CD4-positive, alpha-beta T cell treated with Interleukin-17A for 1 hour (primary cell): ENCODE results near the gene DOCK10.

Experiments used
- DNase-seq: peaks from one replicate; pipeline ENCODE4 v3.0.0-alpha.2; 2020

DOCK10 gene

DNA sequence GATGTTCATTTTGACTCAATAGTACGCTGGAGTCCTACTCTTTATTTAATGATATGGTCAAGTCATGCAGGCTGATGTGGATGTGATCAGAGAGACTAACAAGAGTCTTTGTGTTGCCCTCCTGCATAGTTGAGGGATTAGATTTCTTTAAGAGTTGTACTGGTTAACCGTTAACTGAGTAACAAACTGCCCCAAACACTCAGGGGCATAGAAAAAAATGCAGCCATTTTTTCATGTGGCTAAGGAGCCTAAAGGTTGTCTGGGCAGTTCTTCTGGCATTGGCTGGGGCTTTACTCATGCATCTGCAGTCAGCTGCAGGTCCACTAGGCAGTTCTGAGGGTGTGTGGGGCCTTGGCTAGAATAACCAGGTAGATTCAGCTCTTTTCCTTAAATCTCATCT lies 32.5 kb downstream of the DOCK10 start:
- DNase-seq: no peak

DNA sequence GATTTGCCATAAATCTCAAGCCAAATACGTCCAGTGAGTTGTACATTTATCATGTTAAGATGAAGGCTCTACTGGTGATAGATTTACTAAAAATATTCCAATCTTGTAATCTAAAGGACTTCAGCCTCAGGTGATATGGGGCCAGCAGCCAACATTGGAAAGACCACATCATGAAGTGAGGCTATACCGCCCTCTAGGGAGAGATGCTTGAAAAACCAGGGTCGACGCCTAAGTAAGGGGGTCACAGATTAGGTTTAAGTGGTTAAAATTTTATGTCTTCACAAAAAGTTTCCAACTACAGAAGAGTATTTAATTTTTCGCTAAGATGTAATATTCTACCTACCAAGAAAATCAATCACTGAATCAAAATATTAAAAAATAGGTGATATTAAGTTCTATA lies 33.3 kb downstream of the DOCK10 start:
- peak; percentile 39 for DNase-seq

DNA sequence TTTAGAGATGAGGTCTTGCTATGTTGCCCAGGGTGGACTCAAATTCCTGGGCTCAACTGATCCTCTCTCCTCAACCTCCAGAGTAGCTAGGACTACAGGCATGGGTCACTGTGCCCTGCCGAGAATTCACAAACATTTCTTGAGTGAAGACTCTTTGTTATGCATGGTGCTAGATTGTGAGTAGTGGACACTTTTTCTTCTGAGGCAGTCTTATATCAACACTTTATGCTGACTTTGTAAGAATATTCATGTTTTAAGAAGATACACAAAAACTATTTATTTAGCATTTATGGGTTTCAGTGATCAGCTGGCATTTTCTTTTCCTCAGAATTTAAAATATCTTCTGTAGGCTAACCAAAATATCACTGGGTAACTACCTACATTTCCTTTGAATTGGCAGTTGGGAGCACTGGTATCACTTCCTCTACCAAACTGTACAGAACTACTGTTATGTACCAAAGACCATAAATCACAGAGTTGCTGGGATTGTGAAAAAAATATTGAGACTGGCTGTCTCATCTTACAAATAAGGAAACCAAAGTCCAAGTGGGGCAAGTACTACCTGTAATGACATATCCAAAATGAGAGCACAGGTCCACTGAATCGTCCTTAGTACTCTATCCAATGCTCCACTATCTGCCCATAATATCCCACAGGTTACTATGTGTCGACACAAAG lies 34.0 kb downstream of the DOCK10 start:
- DNase-seq: no peak

DNA sequence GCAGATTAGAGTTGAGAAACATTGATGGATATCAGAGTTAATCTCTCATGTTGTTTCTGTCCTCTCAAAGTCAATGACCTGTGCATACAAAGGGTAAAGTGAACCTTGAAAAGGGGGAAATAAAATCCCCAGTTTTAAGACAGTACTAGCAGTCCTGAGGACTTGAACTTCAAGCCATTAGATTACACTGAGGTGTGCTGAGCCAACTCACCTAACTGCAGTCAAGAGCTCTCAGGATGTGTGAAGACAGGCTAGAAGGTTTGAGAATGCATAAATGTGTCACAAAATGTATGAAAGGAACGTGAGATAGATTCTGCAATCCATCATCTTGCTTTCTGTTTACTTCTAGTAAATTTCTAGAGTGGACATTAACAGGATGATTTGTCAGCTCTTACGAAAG lies 35.5 kb downstream of the DOCK10 start:
- no peak for DNase-seq

DNA sequence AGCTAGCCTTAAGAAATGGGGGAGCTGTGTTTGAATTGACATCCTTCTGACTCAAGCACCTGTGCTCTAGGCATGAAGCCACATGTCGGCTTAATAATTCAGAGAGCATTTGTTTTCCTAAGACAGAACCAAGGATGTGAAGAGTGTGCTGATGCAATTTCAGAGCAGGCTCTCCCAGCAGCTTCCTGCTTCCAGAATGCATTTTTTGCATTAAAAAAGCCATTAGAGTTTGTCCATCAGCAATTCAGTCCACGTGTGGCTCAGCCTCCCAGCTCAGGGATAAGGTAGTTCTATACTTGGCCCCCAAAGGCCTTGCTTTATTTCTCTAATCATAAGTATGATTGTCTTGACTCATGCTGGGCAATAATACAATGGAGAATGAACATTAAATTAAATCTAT lies 37.7 kb downstream of the DOCK10 start:
- no peak for DNase-seq

DNA sequence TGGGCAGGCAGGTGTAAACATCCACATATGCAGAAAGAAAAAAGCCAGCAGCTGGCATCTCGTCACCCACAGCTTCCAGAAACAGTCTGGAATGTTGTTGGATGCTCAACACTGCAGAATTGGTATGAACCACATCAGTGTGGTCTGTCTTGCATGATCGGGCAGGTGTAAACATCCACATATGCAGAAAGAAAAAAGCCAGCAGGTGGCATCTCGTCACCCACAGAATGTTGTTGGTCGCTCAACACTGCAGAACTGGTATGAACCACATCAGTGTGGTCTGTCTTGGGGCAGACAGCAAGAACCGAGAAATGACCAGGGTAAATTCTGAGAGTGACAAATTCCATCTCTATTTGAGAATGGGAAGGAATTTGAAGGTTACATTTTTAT lies 39.6 kb downstream of the DOCK10 start:
- peak; percentile 41 for DNase-seq

DNA sequence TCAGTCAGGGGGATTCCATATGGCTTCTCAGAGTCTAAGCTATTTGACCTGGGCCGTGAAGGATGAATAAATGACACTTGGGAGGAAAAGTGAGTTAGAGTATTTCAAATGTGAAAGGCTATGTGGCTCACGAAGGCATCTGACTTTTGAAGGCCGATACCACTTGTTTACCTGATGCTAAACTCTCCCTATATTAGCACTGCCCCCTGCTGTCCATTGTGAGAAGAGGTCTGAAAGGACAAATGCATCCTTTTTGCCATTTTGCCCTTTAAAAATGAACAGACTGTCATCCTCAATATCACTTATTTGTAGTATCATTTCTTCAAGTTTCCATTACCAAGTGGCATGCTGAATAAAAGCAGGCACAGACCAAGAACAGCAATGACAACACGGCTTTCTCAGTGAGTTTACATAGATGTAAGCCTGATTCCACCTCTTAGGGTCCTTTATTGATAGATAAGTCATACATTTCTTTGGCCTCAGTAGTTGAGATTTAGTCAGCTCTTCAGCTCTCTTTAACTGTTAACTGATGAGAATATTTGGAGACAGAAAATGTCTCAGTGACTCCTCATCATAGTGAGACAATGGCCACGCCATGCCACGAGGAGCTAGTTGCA lies 40.1 kb downstream of the DOCK10 start:
- peak; percentile 82 for DNase-seq

DNA sequence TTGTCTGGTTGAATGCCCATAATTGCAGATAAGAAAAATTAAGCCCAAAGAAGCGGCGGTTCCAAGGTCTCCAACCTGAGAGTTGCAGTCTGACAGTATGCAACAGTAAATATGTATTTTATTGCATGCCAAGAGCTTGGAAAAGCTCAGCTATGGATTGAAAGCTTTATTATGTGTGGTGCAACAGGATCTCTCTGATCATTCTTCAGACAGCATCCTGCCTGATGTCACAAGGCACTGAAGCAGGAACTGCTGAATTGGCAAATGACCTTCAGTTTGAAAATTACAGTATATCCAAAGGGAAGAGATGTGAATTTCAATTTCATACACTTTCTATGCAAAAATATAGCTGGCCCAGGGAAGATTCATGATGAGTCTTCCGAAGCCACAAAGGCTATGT lies 42.5 kb downstream of the DOCK10 start:
- no peak for DNase-seq

DNA sequence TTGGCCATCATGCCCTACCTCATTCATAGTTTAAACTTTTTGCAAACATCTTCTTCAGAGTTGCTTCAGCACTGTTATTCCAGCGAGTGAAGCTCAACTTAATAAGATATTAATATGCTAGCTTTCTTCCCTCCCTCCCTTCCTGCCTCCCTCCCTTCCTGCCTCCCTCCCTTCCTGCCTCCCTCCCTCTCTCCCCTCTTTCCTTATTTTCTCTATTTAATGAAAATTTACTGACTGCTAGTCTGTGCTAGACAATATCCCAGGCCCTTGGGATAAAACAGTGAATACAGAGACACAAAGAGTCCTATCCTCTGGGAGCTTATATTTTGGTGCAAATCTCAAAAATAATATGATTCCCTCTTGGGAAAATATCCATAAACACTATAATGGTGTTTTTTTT lies 42.9 kb downstream of the DOCK10 start:
- DNase-seq: no peak

DNA sequence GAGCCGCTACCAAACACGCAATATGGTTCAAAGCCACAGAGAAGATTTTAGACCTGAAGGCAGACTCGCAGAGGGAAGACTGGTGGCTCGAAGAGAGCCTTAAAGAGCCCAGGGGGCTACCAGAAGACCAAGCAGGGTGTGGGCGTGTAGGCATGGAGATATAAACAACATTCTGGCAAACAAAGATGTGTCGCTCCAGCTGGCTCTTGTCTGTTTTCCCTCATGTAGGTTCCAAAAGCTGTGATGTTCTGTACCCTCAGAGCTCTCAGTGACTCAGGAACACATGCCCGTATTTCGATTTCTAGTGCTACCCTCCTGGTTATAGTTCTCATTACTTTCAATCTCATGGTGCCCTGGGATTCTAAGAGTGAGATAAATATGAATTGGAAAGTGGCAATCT lies 44.5 kb downstream of the DOCK10 start:
- DNase-seq: no peak

DNA sequence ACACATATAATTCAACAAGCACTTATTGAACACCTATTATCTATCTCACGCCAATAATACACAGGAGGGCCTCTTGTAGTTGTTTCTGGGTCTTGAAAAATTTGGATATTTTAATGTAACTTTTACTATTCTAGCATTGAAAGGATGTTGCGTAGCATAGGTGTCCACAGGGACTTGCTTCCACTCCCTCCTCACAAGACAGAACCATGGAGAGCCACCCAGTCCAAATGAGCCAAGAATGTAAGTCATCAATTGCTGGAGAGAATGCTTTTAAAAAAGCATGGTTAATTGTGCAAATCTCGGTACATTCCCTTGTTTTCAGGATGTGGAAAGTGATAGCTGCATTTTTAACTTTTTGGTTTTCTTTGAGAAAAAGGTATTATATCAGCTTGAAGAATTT lies 46.8 kb downstream of the DOCK10 start:
- DNase-seq: no peak

DNA sequence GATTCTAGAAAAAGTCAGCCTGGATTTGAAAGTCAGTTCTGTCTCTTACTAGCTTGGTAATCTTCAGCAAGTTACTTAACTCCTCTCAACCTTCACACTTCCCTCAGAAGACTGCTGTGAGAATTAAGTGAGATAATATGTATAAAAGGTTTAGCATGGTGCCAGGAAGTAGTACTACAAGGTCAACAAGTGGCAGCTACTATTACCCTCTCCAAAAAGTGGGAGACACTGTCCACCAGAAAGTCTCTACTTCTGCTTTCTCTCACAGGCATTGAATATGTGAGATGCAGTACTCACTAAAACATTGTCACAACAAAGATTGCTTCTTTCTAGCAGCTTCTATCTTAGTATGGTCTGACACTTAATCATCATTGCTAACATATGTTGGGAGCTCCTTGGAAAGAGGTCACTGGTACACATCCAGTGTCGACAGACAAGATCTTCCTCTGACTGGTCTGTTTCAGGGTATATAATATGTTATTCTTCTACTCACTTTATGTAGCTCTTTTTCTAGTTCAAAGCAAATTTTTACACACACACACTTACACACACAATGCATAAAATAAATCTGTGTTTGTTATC lies 47.9 kb downstream of the DOCK10 start:
- DNase-seq: no peak

DNA sequence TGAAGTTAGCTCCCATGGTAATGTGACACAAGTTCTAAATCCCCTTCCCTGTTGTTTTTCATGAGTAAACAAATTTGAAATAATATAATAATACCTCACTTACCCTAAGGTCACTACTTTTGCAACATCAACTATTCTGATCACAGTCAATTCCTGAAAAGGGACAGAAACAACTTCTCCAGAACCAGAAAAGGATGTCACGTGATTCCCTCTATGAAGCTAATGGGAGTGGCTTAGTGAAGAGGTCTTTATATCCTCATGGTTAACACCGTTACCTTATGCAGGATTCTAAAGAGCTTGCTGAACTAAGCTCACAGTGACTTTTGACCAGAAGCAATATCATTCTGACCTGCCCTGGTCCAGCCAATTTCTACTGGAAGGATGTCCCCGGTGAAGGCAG lies 51.6 kb downstream of the DOCK10 start:
- no peak for DNase-seq

DNA sequence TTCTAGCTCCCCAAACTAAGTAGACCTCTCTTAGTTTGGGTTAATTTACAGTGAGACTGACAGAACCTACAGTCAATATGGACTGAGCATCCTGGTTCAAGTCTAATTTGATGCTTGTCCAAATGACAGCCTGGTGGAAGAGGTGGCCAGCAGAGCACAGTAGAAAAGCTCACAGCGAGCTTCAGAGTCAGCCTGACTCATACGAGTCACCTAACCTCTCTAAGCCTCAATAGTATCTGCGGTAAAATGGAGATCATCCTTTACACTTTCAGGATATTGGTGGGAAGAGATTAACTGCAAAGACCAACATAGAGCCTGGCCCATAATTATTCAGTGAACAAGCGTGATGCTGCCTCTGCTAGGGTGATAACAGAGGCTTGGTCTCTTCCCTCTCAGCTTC lies 54.5 kb downstream of the DOCK10 start:
- DNase-seq: no peak

DNA sequence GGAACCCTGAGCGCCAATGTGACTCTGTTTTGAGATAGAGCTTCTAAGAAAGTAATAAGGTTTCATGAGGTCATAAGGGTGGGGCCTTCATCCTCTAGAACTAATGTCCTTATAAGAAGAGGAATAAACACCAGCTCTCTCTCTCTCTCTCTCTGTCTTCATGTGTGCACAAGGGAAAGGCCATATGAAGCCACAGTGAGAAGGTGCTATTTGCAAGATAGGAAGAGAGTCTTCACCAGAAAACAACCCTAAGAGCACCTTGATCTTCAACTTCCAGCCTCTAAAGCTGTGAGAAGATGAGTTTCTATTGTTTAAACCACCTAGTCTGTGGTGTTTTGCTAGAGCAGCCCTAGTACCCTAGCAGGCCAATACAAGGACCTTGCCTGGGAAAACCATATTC lies 55.8 kb downstream of the DOCK10 start:
- peak; percentile 43 for DNase-seq

DNA sequence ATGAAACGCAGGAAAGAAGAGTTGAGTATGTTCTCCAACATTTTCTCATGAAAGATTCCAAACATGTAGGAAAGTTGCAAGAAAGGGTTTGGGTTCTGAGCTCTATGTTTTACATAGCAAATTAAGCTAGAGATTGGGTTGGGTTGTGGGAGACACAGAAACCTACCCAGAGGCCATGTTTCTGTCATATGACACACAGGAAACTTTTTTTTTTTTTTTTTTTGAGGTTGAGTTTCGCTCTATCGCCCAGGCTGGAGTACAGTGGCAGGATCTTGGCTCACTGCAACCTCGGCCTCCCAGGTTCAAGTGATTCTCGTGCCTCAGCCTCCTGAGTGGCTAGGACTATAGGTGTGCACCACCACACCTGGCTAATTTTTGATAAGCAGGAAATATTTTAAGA lies 57.6 kb downstream of the DOCK10 start:
- DNase-seq: no peak

DNA sequence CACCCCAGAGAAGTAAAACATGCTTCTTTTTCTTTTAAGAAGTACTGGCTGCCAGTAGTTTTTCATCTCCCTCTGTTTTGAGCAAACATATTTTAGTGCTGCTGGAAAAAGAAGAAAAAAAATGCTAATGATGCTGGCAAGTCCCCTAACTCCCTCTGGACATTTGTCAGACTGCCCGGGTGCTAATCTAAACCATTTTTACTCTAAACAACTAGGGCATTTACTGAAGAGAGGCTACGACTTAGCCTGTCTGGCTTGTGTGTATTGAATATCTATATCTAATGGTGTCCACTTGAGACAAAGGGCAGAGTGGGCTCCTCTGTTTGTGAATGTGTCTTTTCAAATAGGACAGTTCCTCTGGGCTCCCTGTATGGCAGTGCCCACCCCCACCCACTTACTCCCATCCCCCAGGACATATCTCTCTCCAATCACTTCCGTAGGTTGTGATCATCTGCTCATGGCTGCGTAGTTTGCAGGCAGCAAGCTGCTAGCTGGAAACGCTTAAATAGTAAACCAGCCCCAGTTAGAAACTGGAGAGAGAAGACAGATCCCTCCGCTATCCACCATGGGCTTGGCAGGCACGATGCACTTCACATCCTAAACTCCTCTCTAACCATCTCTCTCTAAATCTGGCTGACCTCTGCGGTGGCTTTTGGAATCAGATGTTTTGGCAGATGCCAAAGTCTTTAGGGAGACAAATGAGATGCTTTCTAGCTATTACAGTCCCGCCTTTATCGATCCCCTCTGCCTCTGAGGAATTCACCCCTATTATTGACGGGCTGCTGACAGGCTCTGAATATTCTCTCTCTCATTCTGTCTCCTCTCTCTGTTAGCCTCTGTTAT lies 58.3 kb downstream of the DOCK10 start:
- no peak for DNase-seq

DNA sequence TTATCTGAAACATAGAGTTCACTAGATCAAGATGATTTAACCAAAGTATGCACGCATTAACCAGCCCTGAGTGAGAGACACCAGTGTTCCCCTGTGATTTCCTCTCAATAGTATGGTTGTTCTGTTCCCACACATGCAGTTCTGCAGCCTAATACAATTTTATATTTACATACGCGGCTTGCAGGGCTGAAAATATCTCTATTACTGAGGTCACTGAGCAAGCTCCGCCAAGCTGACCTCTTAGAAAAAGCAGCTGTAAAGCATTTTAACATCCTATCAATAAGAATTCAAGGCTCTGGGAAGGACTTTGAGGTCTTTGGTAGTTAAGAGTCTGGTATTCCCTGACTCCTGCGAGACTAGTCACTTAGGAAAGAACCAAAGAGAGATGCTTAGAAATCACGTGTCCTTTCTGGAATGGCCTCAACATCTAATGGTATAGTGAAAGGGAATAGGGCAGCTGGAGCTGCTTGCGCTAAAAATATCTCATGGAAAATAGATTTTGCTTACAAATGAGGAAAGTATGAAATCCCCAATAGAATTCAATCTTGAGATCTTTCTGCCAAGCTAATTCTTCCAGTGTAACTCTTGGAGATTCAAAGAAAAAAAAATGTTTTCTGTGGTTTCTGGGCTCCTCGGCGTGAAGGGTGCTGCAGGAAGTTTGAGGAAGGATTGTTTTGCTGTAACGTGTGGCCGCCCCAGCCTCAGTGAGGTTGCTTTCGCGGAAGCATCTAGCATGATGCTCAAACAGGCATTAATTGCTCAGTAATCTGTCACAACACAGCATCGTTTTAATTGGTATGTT lies 59.2 kb downstream of the DOCK10 start:
- peak; percentile 45 for DNase-seq

DNA sequence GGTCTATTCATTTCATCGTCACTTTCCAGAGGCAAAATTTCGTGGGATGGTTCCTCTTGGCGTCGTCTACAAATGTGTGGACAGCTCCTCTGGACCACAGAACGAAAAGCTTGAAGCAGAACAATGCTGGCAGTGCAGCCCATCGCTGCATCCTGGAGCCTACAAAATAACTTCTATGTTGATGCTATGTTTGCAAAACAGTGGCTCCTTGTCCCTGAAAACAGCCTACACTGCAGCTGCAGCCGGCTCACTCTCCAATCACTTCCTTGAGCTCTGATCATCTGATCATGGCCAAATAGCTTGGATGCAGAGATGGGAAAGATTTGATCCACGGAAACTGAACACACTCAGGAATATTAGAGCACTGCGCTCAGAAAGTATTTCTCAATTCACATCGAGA lies 60.0 kb downstream of the DOCK10 start:
- no peak for DNase-seq

DNA sequence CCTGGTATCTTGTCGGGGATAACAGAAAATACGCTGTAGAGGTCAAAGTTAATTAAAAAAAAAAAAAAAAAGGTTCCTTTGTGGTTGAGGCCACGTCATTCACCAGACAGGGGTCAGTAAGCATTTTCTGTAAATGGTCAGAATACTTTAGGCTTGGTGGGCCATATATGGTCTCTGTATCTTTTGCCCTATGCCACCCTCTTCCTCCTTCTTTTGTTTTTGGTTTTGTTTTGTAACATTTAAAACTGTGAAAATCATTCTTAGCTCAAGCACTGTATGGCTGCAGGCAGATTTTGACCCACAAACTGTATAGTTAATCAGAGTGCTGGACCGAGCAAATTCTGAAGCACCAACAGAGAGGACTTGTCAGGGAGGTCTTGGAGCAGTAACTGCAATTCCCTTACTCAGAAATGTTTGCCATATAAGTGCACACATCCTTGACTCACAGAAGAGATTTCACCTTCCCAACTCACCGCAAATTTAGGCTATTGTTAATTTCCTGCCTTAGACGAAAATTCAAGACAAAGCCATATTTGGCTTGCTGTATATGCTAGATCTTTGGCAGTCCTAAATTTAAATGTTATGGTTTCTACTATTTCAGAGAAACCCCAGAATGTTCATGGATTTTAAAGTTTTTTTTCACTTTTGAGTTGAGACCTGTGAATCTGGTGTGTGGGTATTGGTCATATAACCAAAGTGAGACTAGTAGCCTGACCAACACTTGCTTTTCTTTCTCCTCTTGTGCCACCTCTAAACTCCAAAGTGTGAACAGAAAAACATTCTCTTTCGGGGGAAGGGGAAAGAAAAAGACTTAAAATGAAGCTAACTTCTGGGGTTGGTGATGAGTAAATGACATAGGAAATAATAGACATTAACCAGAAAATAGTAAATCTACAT lies 65.4 kb downstream of the DOCK10 start:
- no peak for DNase-seq

DNA sequence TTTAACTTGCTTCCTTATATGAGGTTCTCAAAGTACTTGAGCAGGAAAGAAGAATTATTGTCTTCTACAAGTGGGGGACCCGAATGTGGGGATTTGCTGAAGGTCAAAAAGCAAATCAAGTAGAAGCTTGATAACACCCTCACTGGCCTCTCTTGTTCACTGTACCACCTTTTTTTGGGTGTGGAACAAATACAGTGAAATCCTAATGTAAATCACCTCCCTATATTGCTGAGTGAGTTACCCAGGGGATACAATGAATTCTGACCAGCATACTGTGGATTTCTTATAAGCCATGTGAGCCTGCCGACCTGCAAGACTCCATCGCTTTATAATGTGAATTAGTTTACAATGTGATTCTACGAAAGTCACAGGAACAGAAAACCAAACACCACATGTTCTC lies 66.5 kb downstream of the DOCK10 start:
- no peak for DNase-seq
